IMR-90 (cell line): ENCODE data around the gene IGSF3. TPM values are rescaled to one million over a fixed set of nuclear protein-coding genes. Genes with fewer than 3 reads are reported as not detected.
"Not testable (repeated sequence)": the region's sequence is repeated elsewhere in the genome, so short reads cannot be mapped to it uniquely, and the experiment has no call there.

Source experiments
- ATAC-seq: fragments of 200-7000 bp; cut with Tn5 transposase; 2 replicates; pipeline ENCODE4 v1.9.1; 2020; ENCODE audit warnings: low read depth, mild to moderate bottlenecking, moderate library complexity
- BruUV-seq: library from RNA; stranded (reverse); fragments of 400-500 nt; replicated peaks from 2 replicates; lab custom pipeline; 2021; lab: Mats Ljungman, UMichigan
- CTCF ChIA-PET: fragments of 300-600 bp; formaldehyde crosslinking; extraction: SDS; loops from one replicate; lab custom pipeline; 2021; ENCODE audit warnings: antibody characterized with exemption; lab: Yijun Ruan, JAX
- POLR2A ChIA-PET: fragments of 300-600 bp; sonication (Branson Sonifier 250); formaldehyde crosslinking; loops from one replicate; lab custom pipeline; 2022; ENCODE audit warnings: antibody characterized with exemption; ENCODE audit not compliant: unreplicated experiment; lab: Charles Lee
- DNase-seq: peaks from one replicate; pipeline ENCODE4 v3.0.0; 2013
- H2AFZ ChIP-seq: replicated peaks from 2 replicates; pipeline ENCODE3; 2013; ENCODE audit warnings: low read length, mild to moderate bottlenecking; ENCODE audit not compliant: poor library complexity
- H2AK5ac ChIP-seq: 2 replicates; pipeline ENCODE4 v1.6.1; 2013; ENCODE audit warnings: low read depth, low read length, inconsistent platforms
- H2AK9ac ChIP-seq: replicated peaks from 2 replicates; pipeline ENCODE3; 2013; ENCODE audit warnings: mild to moderate bottlenecking, low read depth, low read length, moderate library complexity; ENCODE audit not compliant: poor library complexity
- H2BK120ac ChIP-seq: 2 replicates; pipeline ENCODE4 v1.6.1; 2013; ENCODE audit warnings: low read depth, low read length, inconsistent platforms
- H2BK15ac ChIP-seq: 3 replicates; pipeline ENCODE4 v1.6.1; 2013; ENCODE audit warnings: low read depth, low read length, inconsistent platforms
- H2BK20ac ChIP-seq: 2 replicates; pipeline ENCODE4 v1.6.1; 2013; ENCODE audit warnings: low read depth, mild to moderate bottlenecking, inconsistent platforms, low read length, moderate library complexity
- H2BK5ac ChIP-seq: 2 replicates; pipeline ENCODE4 v1.6.1; 2013; ENCODE audit warnings: mild to moderate bottlenecking, low read depth, low read length, inconsistent platforms; ENCODE audit not compliant: poor library complexity, severe bottlenecking
- H3K14ac ChIP-seq: replicated peaks from 2 replicates; pipeline ENCODE4 v1.6.1; 2013; ENCODE audit warnings: low read depth, low read length, inconsistent platforms
- H3K18ac ChIP-seq: 2 replicates; pipeline ENCODE4 v1.6.1; 2013; ENCODE audit warnings: low read depth, low read length, control low read depth
- H3K23ac ChIP-seq: 2 replicates; pipeline ENCODE4 v1.6.1; 2013; ENCODE audit warnings: low read depth, low read length, inconsistent platforms
- H3K27ac ChIP-seq: 2 replicates; pipeline ENCODE4 v1.5.1; 2013; ENCODE audit warnings: mild to moderate bottlenecking, control low read depth, low read length; ENCODE audit not compliant: insufficient read depth
- H3K27me3 ChIP-seq: 2 replicates; pipeline ENCODE4 v1.6.1; 2013; ENCODE audit warnings: low read length; ENCODE audit not compliant: control insufficient read depth, insufficient read depth
- H3K36me3 ChIP-seq: 2 replicates; pipeline ENCODE4 v1.6.1; 2013; ENCODE audit warnings: low read length, mixed read lengths; ENCODE audit not compliant: control insufficient read depth, insufficient read depth
- H3K4ac ChIP-seq: 2 replicates; pipeline ENCODE4 v1.6.1; 2013; ENCODE audit warnings: low read depth, low read length, inconsistent platforms
- H3K4me1 ChIP-seq: 2 replicates; pipeline ENCODE4 v1.6.1; 2013; ENCODE audit warnings: low read length, mixed read lengths; ENCODE audit not compliant: control insufficient read depth, insufficient read depth
- H3K4me2 ChIP-seq: 2 replicates; pipeline ENCODE4 v1.6.1; 2013; ENCODE audit warnings: low read depth, mild to moderate bottlenecking, control low read depth, low read length, moderate library complexity
- H3K4me3 ChIP-seq: 2 replicates; pipeline ENCODE4 v1.5.1; 2013; ENCODE audit warnings: low read depth, mild to moderate bottlenecking, control low read depth, low read length, moderate library complexity; ENCODE audit not compliant: insufficient read depth
- H3K56ac ChIP-seq: 2 replicates; pipeline ENCODE4 v1.6.1; 2013; ENCODE audit warnings: low read length, inconsistent platforms; ENCODE audit not compliant: insufficient read depth; ENCODE audit errors: extremely low read depth
- H3K79me1 ChIP-seq, 2 experiments: 2 replicates each; pipeline ENCODE4 v1.6.1; 2013; ENCODE audit warnings: low read length in 2 of 2, inconsistent platforms in 1 of 2, low read depth in 1 of 2
- H3K9ac ChIP-seq: 2 replicates; pipeline ENCODE4 v1.6.1; 2013; ENCODE audit warnings: low read depth, low read length, control low read depth
- H3K9me1 ChIP-seq: 2 replicates; pipeline ENCODE4 v1.6.1; 2013; ENCODE audit warnings: low read length, inconsistent platforms; ENCODE audit not compliant: insufficient read depth
- H3K9me3 ChIP-seq: 2 replicates; pipeline ENCODE4 v1.6.1; 2013; ENCODE audit warnings: low read length; ENCODE audit not compliant: control insufficient read depth, insufficient read depth
- H4K20me1 ChIP-seq: 2 replicates; pipeline ENCODE4 v1.6.1; 2013; ENCODE audit warnings: low read length, inconsistent platforms; ENCODE audit not compliant: insufficient read depth
- H4K5ac ChIP-seq: 2 replicates; pipeline ENCODE4 v1.6.1; 2013; ENCODE audit warnings: mild to moderate bottlenecking, low read depth, low read length, control low read depth
- H4K8ac ChIP-seq, 2 experiments: 2 replicates each; pipeline ENCODE4 v1.6.1; 2013; ENCODE audit warnings: low read depth in 2 of 2, low read length in 2 of 2, control low read depth in 1 of 2, inconsistent platforms in 1 of 2
- H4K91ac ChIP-seq: 2 replicates; pipeline ENCODE4 v1.6.1; 2013; ENCODE audit warnings: low read depth, low read length, inconsistent platforms; ENCODE audit not compliant: insufficient read depth
- WGBS, 2 experiments: methylation state at CpG; one replicate each; pipeline versions ENCODE4 v1.1.5 to v1.1.7; 2013; ENCODE audit warnings: missing lambda C conversion rate in 2 of 2; ENCODE audit not compliant: insufficient read length in 1 of 2; ENCODE audit errors: extremely low coverage in 2 of 2; 5-methylcytosine and 5-hydroxymethylcytosine counted together
- dilution Hi-C: fragments of 300-500 bp; cut with HindIII; formaldehyde crosslinking; loops from one replicate; pipeline ENCODE4 v1.14.3; 2018; ENCODE audit warnings: low sequenced_read_pairs; ENCODE audit not compliant: unreplicated experiment
- in situ Hi-C: fragments of 300-500 bp; cut with MboI; formaldehyde crosslinking; loops from 3 replicates; pipeline ENCODE4 v1.14.3; 2019; ENCODE audit warnings: low sequenced_read_pairs, inconsistent platforms, mixed read lengths
- intact Hi-C: fragments of 100-400 bp; cut with micrococcal nuclease; formaldehyde crosslinking; loops from 2 replicates; pipeline ENCODE4 v1.10.0; 2022
- polyA plus RNA-seq, 3 experiments: library from polyadenylated mRNA; depleted of rRNA; stranded (reverse); fragments of >200 nt; gene quantifications; 2 replicates each; pipeline ENCODE4 v1.2.3, GENCODE V29; 2012; ENCODE audit warnings: low replicate concordance in 1 of 3
- total RNA-seq: library from RNA; depleted of rRNA; stranded (reverse); fragments of >200 nt; gene quantifications from 2 replicates; pipeline ENCODE4 v1.2.3, GENCODE V29; 2012

IGSF3 gene
- total and polyA plus RNA-seq, 2 of the 4 experiments (the other 2 are of a cell fraction) = under 0.01 to 0.02 TPM

GRCh38 chr1:116617808-116618207 lies 49.7 kb downstream of the IGSF3 start:
- POLR2A ChIA-PET, H2BK5ac ChIP-seq, H4K5ac ChIP-seq, H3K9ac ChIP-seq, DNase-seq, H2BK120ac ChIP-seq, H3K4ac ChIP-seq, H4K91ac ChIP-seq, H2BK20ac ChIP-seq, ATAC-seq, H3K9me1 ChIP-seq, H2AK9ac ChIP-seq, H3K4me3 ChIP-seq, H3K9me3 ChIP-seq, intact Hi-C loops, H3K56ac ChIP-seq, H3K27me3 ChIP-seq, H3K36me3 ChIP-seq, H3K4me2 ChIP-seq, H3K23ac ChIP-seq, H4K20me1 ChIP-seq, H2AK5ac ChIP-seq, H3K4me1 ChIP-seq, H2BK15ac ChIP-seq, H3K14ac ChIP-seq, H3K18ac ChIP-seq, BruUV-seq, H3K27ac ChIP-seq, dilution Hi-C loops, H4K8ac ChIP-seq, H3K79me1 ChIP-seq, in situ Hi-C loops, H2AFZ ChIP-seq, CTCF ChIA-PET: not testable (repeated sequence)
- WGBS, 2 experiments = no CpG with 5 or more reads among the region's 5 CpGs

GRCh38 chr1:116613825-116614224 lies 53.7 kb downstream of the IGSF3 start:
- H3K4me1 ChIP-seq, ATAC-seq, H2BK120ac ChIP-seq, H3K4ac ChIP-seq, H2BK15ac ChIP-seq, H3K9ac ChIP-seq, DNase-seq, H3K56ac ChIP-seq, H3K4me2 ChIP-seq, H3K27me3 ChIP-seq, POLR2A ChIA-PET, H2AK9ac ChIP-seq, H2BK5ac ChIP-seq, H3K18ac ChIP-seq, H4K8ac ChIP-seq, dilution Hi-C loops, H3K23ac ChIP-seq, H4K91ac ChIP-seq, CTCF ChIA-PET, H3K36me3 ChIP-seq, H2AFZ ChIP-seq, intact Hi-C loops, H3K4me3 ChIP-seq, H3K9me1 ChIP-seq, H4K20me1 ChIP-seq, in situ Hi-C loops, H3K27ac ChIP-seq, BruUV-seq, H2BK20ac ChIP-seq, H2AK5ac ChIP-seq, H4K5ac ChIP-seq, H3K79me1 ChIP-seq, H3K9me3 ChIP-seq, H3K14ac ChIP-seq: not testable (repeated sequence)
- no CpG with 5 or more reads among the region's 13 CpGs for WGBS, 2 experiments
